Ramos (cell line): ENCODE data around the gene LMX1B.

Experiments used
- in situ Hi-C: fragments of 300-500 bp; cut with MboI; formaldehyde crosslinking; loops from one replicate; pipeline ENCODE4 v1.14.3; 2022; ENCODE audit warnings: low sequenced_read_pairs; ENCODE audit not compliant: unreplicated experiment

Gene LMX1B

DNA sequence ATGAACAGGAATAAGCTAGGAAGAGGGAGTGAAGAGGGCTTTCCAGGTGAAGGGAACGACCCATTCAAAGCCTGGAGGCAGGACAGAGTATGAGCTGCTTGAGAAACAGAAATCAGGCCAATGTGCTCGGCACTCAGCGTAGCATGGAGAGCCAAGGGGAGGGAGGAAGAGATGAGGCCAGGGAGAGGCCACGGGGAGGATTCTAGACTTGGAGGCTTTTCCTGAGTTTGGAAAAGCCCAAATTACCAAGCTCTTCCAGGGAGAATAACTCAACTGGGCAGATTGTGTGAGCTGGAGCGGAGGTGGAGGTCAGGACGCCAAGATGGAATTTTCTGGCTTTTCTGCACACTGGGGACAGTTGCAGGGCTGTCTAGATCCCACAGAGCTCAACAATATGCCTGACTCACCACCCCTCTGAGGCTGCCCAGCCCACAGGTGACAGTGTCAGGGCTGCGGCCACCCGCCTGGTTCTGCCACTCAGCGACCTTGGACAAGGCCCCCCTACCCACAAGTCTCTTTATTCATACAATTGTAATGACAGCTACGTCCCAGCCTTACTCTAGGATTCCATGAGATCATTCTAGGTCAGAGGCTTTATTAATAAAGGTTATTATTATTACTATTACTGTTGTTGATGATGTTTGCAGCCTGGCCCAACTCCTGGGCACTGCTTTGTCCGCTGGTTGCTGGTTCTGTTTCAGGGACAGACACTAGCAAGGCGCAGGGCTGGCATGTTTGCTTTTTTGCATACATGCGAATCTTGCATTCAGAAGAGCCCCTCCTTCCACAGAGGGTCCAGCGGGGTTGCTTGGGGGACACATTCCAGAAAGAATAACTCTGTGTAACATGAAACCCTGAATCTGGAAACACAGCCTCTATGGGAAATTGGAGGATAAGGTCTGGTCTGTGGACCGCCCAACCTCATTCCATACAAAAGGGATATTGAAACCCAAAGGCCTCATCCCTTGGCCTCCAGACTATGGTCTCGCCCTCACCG is 9.4 kb upstream of the LMX1B start:
- in situ Hi-C loops = no loop called here

DNA sequence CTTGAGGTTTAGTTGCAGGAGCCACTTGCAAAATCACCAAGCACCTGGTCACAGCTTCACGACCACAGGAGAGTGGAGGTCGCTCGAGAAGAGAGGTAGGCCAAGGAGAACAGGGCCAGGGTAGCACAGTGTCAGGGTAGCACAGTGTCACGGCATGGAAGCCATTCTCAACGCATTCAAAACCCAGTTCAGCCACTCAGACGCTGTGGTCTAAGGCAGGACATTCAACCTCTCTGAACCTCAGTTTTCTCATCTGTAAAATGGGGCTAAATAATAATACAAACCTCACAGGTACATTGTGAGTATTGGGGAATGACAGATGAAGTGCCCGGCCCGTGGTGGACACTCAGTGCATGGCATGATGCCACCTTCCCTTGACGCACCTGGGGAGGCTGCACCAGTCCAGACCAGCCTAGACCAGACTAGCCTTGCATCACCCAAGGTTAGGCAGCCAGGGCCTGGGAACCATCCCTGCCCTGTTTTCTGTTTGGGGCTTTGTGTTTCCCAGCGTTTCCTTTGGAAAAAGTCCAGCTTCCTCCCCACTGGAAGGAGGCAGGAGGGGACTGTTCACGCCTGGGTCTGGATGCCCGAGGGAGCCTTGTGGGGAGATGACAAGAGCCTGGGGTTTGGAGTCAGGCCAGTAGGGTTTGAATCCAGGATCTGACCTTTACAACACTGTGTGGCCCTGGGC is 7.8 kb upstream of the LMX1B start:
- in situ Hi-C loops = no loop called here

DNA sequence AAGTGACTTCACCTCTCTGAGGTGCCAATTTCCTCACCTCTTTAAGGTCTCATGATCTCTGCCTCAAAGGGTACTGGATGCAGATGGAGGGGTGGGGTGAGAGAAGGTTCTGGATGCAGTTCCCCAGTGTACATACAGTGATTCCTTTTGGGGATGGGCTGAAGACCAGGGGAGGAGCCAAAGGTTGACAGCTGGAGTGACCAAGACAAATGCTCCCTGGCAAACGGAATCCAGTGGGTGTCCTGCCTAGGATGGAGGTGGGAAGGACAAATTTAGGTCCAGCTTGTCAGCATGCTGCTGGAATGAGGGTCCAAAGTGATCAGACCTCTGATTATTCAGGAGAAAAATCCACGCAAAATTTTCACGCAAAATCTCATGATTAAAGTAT is 7.3 kb upstream of the LMX1B start:
- in situ Hi-C loops = no loop called here

DNA sequence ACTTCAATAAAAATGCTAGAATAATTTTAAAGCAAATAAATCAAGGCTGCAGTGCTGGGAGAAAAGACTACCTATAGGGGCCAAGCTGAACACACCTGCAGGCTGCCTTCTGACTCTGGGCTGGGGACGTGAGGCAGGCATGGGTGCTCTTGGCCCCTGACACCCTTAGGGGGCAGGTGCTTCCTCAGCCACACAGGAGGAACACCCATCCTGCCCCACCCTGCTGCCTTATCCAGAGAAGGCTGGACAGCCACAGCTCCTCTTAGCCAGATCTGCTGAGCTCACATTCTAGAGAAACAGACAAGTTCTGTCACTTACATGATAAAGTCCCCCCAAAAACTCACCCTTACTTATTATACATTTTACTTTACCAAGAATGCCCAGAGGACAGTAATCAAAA is 6.6 kb upstream of the LMX1B start:
- in situ Hi-C loops = no loop called here

DNA sequence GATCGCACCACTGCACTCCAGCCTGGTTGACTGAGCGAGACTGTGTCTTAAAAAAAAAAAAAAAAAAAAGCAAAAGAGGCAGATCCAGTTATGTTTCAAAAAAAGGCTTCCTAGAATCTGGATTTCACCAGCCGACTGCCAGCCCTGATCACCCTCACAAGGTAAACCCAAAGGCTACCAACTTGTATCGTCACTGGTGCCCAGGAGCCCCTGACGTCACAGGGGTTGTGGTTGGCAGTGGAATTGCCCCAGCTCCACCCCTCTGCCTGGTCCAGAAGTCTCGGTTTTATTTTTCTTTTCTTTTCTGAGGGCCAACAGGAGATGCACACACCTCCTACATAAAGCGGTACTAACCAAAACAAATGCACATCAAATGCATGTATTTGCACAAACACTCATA is 6.0 kb upstream of the LMX1B start:
- in situ Hi-C loops = no loop called here

DNA sequence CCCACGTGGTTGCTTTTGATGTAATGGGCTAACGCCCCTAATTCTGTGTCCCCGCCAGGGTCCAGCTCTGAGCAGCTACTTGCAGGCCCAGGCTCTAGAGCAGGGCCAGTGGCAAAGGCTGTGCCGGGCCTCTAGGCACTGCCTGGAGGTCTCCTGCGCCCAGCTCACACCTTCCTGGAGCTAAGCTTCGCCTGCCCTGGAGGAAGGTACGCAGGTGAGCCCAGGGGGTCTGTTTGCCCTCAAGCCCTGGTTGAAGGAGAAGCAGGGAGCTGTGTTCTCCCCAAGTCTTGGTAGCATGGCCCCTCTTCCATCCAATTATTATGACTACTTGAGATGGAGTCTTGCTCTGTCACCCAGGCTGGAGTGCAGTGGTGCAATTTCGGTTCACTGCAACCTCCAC is 5.2 kb upstream of the LMX1B start:
- in situ Hi-C loops = no loop called here

DNA sequence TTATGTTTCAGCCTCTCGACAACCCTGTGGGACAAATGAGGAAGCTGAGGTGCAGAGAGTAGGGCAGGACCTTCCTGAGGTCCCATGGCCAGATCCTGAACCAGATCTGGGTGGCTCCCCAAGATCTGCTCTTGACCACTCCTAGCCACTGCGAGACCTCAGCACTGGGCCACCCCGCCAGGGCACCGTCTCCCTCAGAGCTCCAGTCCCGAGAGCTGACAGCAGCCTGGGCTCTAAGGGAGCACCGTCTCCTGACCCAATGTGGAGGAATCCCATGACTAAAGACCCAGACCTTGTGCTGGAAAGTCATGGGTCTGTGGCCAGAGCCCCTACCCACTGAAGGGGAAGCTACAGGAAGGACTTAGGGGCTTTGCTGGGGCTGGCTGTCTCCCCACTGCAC is 4.5 kb upstream of the LMX1B start:
- in situ Hi-C loops = no loop called here

DNA sequence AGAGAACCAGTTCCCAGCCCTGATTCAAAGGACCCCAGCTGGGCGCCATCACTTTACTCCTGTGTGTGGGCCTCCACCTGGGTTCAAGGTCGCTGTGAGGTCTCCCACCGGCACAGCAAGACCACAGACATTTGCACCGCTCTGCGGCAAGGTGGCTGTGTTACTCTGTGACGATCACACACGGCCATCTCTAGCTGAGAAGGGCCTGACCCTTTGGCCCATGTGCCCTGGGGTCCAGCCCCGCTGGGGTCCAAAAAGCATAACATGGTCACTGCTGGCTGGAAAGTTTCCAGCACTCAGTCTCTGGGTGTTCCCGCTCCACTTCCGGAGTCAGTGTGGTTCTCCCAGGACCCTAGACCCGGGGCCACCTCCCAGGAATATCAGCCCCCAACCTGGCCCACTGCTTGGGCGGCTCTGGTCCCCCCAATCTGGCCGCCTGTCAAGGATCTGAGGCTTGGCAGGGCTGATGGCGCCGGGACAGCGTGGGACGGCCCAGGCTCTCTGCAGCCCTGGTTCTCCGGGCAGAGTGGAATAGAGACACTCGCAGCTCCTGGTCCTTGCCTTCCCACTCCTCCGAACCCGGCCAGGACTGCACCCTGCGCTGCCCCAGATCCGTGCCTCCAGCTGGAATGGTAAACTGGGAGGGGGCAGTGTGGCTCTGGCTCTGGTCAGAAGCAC is 3.9 kb upstream of the LMX1B start:
- in situ Hi-C loops = no loop called here

DNA sequence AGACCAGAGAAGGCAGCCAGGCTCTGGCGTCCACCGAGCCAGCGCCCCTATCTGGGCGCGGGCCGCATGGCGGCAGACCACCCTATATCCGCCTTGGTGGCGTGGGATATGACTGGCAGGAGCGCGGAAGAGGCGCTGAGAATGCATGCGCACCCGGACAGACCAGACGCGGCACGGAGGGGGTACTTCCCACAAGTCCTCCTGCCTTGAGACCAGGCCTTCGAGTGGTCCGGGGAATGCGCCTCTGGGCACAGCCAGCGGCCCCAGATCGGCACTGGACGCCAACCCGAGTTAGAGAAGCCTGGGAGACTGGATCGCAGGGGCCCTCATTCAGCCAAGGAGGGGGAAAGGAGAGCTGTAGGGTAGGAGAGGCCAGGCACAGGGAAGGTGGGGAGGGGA is 2.5 kb upstream of the LMX1B start:
- in situ Hi-C loops = no loop called here

DNA sequence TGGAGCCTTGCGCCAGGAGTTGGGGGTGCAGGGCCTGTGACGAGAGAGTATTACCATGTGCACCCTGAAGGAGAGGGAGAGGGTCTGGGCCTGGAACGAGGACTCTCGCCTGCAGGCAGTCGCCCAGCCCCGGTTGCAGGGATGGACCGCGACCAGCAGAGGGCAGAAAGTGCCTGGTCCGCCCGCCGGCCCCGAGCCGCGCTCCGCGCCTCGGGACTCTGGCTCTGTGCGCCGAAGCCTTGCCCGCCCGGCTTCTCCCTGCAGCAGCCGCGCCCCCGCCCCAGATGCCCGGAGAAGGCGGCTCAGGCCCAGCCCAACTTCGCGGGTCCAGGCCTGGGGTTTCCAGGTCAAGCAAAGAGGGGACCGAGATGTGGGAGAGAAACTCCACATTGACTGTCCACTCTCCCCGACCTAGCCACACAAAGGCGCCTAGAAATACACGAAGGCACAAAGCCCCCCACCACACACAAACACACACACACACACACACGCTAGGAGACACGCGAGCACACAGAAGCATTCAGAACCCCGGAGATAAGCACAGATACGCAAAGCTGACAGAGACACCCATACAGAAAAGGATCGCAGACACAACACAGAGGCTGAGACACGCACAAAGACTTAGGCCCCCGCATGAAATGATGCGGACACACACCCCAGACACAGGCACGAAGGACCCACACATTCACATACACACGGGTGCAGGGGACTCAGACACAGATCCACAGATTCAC is 2.0 kb upstream of the LMX1B start:
- in situ Hi-C loops = no loop called here

DNA sequence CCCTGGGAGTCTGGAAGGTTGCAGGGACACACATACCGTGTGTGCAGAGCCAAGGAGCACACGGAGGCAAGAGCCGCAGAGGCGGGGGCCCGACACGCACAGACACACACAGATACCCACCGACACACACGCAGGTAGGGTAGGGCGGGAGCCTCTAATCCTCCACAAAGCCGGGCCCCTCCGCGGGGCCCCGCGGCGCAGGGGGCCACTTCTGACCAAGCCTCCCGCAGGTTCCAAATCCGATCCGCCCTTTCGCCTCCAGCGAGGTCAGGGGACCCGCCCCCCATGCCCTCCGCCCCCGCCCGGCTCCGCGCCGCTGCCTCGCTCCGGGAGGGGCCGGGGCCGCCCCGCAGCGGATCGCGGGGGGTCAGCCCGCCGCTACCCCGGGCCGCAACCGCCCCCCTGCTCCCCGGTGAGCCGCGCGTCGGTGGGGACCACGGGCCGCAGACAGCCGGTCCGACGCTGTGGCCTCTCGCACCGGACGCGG is 1.4 kb upstream of the LMX1B start:
- in situ Hi-C loops = no loop called here

DNA sequence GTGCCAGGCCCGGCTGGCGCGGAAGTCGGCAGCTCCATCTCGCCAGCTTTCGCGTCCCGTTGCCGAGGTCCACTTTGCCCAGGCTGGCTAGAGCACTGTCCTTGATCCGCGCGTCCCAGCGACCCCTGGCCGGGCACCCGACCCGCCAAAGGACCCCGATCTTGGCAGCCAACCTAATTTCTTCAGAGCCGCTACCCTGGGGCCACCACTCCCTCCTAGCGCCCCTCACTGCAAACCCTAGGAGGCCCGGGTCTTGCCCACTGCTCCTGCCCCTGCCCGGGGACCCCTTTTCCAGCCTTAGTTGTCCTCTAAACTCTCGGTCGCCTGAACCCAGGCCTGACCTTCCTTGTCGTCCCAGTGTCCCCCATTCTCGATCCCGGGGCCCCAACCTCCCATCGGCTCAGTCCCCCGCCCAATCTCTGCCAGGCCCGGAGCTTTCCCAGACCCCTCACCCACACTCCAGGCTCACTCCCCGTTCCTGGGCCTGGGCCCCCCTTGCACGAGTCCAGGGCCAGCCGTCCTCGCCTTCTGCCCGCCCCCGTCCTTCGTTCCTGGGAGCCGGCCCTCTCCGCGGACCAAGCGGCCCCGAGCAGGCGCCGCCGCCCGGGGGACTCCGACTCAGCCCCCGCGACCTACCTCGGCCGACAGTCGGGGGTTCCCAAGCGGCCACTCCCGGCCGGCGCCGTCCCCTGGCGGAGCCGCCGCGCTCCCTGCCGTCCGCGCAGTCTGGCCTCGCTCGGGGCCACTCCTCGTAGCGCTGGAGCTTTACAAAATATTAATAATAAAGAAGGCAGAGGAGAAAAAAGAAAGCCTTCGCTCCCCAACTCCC is 701 bp upstream of the LMX1B start:
- in situ Hi-C loops = no loop called here

DNA sequence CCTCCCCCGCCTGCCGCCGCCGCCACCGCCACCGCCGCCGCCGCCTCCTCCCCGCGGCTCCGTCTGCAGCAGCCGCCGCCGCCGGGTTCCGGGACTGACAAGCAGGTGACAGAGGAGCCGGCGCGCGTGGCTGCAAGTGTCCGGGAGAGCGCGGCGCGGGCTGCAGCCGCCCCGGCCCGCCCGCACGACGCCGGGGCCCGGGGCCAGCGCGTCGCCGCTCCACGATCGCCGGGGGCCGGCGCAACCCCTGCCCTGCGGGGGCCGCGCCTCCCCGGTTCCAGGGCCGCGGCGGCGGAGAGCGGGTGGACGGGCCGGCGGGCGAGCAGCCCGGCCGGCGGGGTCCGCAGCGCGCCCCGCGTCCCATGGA is 343 bp downstream of the LMX1B start:
- in situ Hi-C loops = no loop called here

DNA sequence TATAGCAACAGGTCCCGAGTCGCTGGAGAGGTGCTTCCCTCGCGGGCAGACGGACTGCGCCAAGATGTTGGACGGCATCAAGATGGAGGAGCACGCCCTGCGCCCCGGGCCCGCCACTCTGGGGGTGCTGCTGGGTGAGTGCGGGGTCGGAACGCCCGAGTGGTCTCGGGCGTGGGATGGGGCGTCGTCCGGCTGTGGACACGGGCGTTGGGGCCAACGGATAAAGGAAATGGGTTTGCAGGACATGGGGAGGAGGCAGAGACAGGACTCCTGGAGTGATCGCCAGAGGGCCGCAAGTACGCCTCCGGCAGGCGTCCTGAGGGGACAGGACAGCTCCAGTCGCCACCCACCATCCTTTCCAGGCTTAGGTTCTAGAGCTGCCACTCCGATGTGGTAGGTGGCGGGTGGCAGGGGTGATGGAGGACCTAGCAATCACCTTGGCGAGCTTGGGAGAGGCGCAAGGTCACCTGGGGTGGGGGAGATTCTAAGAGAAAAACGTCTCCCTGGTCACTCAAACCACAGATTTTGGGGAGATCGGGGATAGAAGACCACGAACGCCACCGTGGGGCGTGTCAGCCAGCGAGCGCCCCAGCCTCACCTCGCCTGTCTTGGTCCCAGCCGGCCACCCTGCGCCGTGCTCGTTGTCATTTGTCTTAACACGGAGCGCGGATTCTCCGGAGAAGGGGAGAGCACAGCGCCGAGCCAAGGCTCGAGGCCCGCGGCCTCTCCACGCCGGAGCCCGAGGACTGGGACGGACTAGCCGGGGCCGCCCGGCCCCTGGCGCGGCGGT is 922 bp downstream of the LMX1B start:
- in situ Hi-C loops = no loop called here

DNA sequence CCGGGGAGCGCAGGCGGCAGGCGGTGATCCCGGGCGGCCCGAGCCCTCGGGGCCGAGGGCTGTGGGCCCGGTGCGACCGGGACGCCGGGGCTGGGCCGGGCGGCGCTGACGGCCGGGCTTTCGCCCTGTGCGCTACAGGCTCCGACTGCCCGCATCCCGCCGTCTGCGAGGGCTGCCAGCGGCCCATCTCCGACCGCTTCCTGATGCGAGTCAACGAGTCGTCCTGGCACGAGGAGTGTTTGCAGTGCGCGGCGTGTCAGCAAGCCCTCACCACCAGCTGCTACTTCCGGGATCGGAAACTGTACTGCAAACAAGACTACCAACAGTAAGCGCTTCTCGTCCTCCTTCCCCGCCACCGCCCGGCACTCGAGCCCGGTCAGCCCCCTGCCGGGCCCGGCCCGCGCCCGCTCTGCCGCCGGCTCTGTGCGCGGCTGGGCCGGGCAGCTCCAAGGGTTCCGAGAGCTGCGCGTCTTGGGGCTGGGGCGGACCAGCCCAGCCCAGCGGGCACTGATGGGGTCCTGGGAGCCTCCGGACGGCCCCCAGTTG is 1.6 kb downstream of the LMX1B start:
- in situ Hi-C loops = no loop called here

DNA sequence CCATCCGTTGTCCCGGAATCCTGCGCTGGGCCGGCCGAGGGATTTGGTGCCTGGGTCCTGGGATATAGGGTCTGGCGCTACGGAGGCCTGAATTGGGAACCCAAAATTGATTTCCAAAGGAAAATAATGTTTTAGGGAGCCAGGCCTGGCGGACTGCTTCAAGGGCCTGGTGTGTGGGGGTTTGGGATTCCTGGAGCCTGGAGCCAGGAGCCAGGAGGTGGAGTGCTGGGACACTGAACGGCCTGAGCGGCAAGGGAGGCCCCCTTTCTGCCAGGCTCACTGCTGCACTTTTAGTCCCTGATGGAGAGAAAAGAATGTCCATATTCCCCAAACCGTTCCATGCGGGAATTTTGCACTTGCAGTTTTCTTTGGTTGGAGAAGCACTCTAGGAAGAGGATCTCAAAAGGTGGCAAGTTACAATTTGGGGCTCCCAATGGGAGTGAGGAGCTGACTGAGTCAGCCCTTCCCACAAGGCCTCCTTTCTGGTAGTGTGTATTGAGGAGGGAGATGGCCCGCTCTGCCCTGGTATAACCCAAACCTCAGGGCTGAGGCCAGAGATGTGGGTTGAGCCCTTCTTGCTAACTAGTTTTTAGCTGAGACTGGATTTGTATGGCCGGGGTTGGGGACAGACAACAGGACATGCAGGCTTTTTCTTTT is 2.2 kb downstream of the LMX1B start:
- in situ Hi-C loops = no loop called here

DNA sequence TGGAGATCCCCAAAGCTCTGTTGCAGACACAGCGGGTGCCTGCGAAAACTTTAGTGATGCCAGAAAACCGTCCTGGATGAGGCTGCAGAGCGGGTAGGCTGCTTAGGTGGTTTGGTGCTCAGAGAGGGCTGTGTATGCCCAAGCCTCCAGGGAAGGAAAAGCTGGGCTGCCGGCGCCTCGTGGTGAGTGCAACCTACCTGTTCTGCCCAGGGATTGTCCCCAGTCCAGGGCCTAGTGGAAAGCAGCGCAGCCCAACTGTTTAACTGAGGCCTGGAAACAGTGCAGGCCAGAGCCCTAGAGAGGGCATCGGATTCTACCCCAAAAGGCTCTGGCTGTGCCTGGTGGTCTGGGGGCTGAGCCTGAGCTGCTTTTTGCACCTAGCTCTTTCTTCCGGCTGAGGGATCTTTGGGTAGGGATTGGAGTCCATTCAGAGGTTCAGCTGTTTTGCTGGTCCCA is 2.8 kb downstream of the LMX1B start:
- in situ Hi-C loops = no loop called here
